PC-9 (cell line): ENCODE data around the gene RBM39. TPM values are rescaled to one million over a fixed set of nuclear protein-coding genes. Genes with fewer than 3 reads are reported as not detected.

Source experiments
- BruUV-seq: library from RNA; stranded (reverse); fragments of 400-500 nt; replicated peaks from 2 replicates; lab custom pipeline; 2021; lab: Mats Ljungman, UMichigan
- CTCF ChIA-PET: fragments of 300-600 bp; sonication (Branson Sonifier 250); formaldehyde crosslinking; loops from one replicate; lab custom pipeline; 2022; ENCODE audit warnings: antibody characterized with exemption; lab: Charles Lee
- POLR2A ChIA-PET: fragments of 300-600 bp; sonication (Branson Sonifier 250); formaldehyde crosslinking; loops from one replicate; lab custom pipeline; 2022; ENCODE audit warnings: antibody characterized with exemption; ENCODE audit not compliant: unreplicated experiment; lab: Charles Lee
- DNase-seq, 2 experiments: peaks; one replicate each; pipeline versions ENCODE4 v3.0.0 to v3.0.0-alpha.2; 2015 to 2022; ENCODE audit warnings: mixed read lengths in 1 of 2
- H2AFZ ChIP-seq: fragments of 200-600 bp; sonication (generic); 2 replicates; pipeline ENCODE4 v1.8.1; 2017; ENCODE audit warnings: antibody characterized with exemption
- H3F3A ChIP-seq: fragments of 200-600 bp; sonication (generic); 2 replicates; pipeline ENCODE4 v1.8.1; 2017; ENCODE audit warnings: antibody characterized with exemption, mild to moderate bottlenecking, low read depth; ENCODE audit not compliant: insufficient read depth
- H3K27ac ChIP-seq: fragments of 200-600 bp; sonication (generic); 2 replicates; pipeline ENCODE4 v1.6.1; 2016; ENCODE audit warnings: mixed run types
- H3K27me3 ChIP-seq: fragments of 200-600 bp; sonication (generic); 2 replicates; pipeline ENCODE4 v1.6.1; 2016; ENCODE audit warnings: low read depth, mixed run types; ENCODE audit not compliant: insufficient read depth
- H3K36me3 ChIP-seq: fragments of 200-600 bp; sonication (generic); 2 replicates; pipeline ENCODE4 v1.6.1; 2016; ENCODE audit warnings: low read depth, mixed run types
- H3K4me1 ChIP-seq: fragments of 200-600 bp; sonication (generic); replicated peaks from 2 replicates; pipeline ENCODE4 v1.6.1; 2016; ENCODE audit warnings: mixed run types; ENCODE audit not compliant: insufficient read depth
- H3K4me2 ChIP-seq: fragments of 200-600 bp; sonication (generic); 2 replicates; pipeline ENCODE4 v1.6.1; 2017; ENCODE audit warnings: mixed run types
- H3K4me3 ChIP-seq: fragments of 200-600 bp; sonication (generic); 2 replicates; pipeline ENCODE4 v1.6.1; 2016; ENCODE audit warnings: mixed run types
- H3K79me2 ChIP-seq: fragments of 200-600 bp; sonication (generic); 2 replicates; pipeline ENCODE4 v1.6.1; 2017; ENCODE audit warnings: low read depth, mixed run types
- H3K9me2 ChIP-seq: fragments of 200-600 bp; sonication (generic); 2 replicates; pipeline ENCODE4 v1.8.1; 2017; ENCODE audit warnings: mild to moderate bottlenecking; ENCODE audit not compliant: insufficient read depth
- H3K9me3 ChIP-seq: fragments of 200-600 bp; sonication (generic); 2 replicates; pipeline ENCODE4 v1.8.1; 2016; ENCODE audit warnings: low read depth; ENCODE audit not compliant: insufficient read depth
- H4K20me1 ChIP-seq: fragments of 200-600 bp; sonication (generic); 2 replicates; pipeline ENCODE4 v1.8.1; 2017; ENCODE audit not compliant: insufficient read depth
- CTCF ChIP-seq: fragments of 200-600 bp; sonication (generic); conservative IDR thresholded peaks from 2 replicates; pipeline ENCODE4 v1.6.1; 2017; ENCODE audit warnings: mixed run types, antibody characterized with exemption, mild to moderate bottlenecking, moderate library complexity
- EZH2 ChIP-seq: fragments of 200-600 bp; sonication (generic); IDR thresholded peaks from 2 replicates; pipeline ENCODE4 v1.8.0; 2017; ENCODE audit warnings: antibody characterized with exemption, low read depth
- intact Hi-C: fragments of 100-400 bp; cut with micrococcal nuclease; formaldehyde crosslinking; loops from one replicate; pipeline ENCODE4 v1.10.0; 2022; ENCODE audit not compliant: unreplicated experiment
- total RNA-seq: library from RNA; stranded (reverse); gene quantifications from 2 replicates; pipeline ENCODE4 v1.2.3, GENCODE V29; 2021

The RBM39 gene
- total RNA-seq, 1 experiment from 2014 or later: 379 TPM

DNA sequence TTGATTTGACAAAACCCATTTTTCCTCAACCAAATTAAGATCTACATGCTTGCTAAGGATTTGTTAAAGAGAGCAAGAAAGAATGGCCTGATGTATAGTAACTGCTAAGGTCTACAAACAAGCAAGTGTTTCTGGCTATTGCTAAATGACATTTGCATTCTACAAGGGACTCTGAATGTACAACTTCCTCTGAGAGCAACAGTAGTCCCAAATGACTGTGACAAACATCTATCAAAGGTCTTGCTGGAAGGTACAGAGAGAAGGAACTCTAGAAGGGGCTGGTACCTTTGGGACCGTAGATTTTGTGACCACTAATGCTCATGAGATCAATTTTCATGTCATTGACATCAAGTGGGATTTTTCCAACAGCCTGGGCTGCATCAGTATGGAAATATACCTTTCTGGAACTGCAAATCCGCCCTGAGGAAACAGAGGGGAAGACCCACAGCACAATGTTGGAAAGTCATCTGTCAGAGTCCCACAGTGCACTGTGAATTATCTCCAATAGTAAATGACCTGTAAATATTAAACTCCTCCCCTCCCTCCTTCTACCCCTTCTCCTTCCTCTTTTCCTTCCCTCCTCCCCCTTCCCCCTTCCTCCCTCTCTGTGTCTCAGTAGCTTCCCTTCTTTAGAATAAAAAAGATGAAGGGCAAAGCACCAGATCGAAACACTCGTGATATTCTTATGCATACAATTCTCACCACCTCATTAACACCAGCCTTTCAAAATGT is 61.4 kb downstream of the RBM39 start:
- Histone ChIP-seq H3K36me3 (no peaks in the 10 kb centered on the region), H3K4me1 (no peaks in the 10 kb centered on the region), H3K4me3 (no peak overlapping the region), H2AFZ (no peak overlapping the region), H3K27ac (no peak overlapping the region), H3K4me2 (no peak overlapping the region), H3K9me3 (no peaks in the 10 kb centered on the region), H3K27me3 (no peaks in the 10 kb centered on the region), H3K79me2 (no peaks in the 10 kb centered on the region), H3K9me2 (no peaks in the 10 kb centered on the region), H3F3A (no peaks in the 10 kb centered on the region), H4K20me1 (no peaks in the 10 kb centered on the region)
- TF ChIP-seq CTCF (no peak), EZH2 (no peak)
- no peak for DNase-seq
- ChIA-PET POLR2A (no interaction called here), CTCF (no interaction called here)
- intact Hi-C loops: no loop called here
- BruUV-seq: no TSS peak

- no peaks in the 10 kb centered on the region; the same call in 1 of the 2 replicates for H3K36me3 ChIP-seq
- CTCF ChIA-PET: interaction anchor here (0.6 kb wide), 1 partner anchor 16 kb away, joined by 3 read pairs; no protein-coding TSS in a partner anchor
- POLR2A ChIA-PET: interaction anchor here (0.5 kb wide), 1 partner anchor 170 kb away, joined by 5 read pairs; no protein-coding TSS in a partner anchor
- no TSS peak for BruUV-seq
- no peaks in the 10 kb centered on the region for H3K9me3 ChIP-seq
- H3K27ac ChIP-seq: no peak overlapping the region
- H3F3A ChIP-seq: no peaks in the 10 kb centered on the region
- no peak overlapping the region for H3K4me2 ChIP-seq
- H3K79me2 ChIP-seq: no peaks in the 10 kb centered on the region
- H3K9me2 ChIP-seq: no peaks in the 10 kb centered on the region
- TF ChIP-seq EZH2 (no peak), CTCF (no peak)
- H2AFZ ChIP-seq: no peak overlapping the region
- H3K4me1 ChIP-seq: no peaks in the 10 kb centered on the region
- intact Hi-C loops: no loop called here
- no peaks in the 10 kb centered on the region for H3K27me3 ChIP-seq
- no peak for DNase-seq
- no peak overlapping the region for H3K4me3 ChIP-seq
- H4K20me1 ChIP-seq: no peaks in the 10 kb centered on the region
Measured at GRCh38 chr20:35674921-35675320, 67.1 kb downstream of the RBM39 start.

DNA sequence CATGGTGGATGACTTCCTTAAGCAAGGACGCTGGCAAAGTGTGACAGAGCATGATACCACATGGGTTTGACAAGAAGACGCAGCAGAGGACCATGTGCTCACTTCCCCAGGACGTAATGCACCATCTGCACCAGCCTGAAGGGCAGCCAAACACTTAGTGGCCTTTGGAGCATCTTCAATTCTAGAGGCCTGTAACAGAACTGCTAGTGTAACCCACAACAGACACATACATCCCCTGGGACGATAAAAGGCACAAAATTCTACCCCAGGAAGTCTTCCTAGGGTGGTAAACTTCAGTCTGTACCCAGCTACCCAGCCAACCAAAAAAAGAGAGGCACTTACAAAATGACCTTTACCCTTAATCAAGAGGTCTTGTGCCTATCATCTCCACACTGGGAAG is 68.2 kb downstream of the RBM39 start:
- no peaks in the 10 kb centered on the region for H3F3A ChIP-seq
- H3K4me1 ChIP-seq: no peaks in the 10 kb centered on the region
- no peak overlapping the region for H3K4me2 ChIP-seq
- BruUV-seq: no TSS peak
- POLR2A ChIA-PET: no interaction called here
- no peak overlapping the region for H3K4me3 ChIP-seq
- no peaks in the 10 kb centered on the region for H3K9me3 ChIP-seq
- no peaks in the 10 kb centered on the region; the same call in 1 of the 2 replicates for H3K36me3 ChIP-seq
- no peak for DNase-seq
- TF ChIP-seq CTCF (no peak), EZH2 (no peak)
- intact Hi-C loops: no loop called here
- no peaks in the 10 kb centered on the region for H3K9me2 ChIP-seq
- H2AFZ ChIP-seq: no peak overlapping the region
- no peaks in the 10 kb centered on the region for H4K20me1 ChIP-seq
- no peaks in the 10 kb centered on the region for H3K27me3 ChIP-seq
- no peaks in the 10 kb centered on the region for H3K79me2 ChIP-seq
- H3K27ac ChIP-seq: no peak overlapping the region
- CTCF ChIA-PET: no interaction called here
